HG03060 (cell line): Measurements from ENCODE around the gene THAP10.
"Not testable (repeated sequence)": the region's sequence is repeated elsewhere in the genome, so short reads cannot be mapped to it uniquely, and the experiment has no call there.

Experiments used
- ATAC-seq: cut with Tn5 transposase; IDR thresholded peaks from one replicate; pipeline ENCODE4 v1.9.1; 2021; ENCODE audit warnings: low read depth, moderate number of reproducible peaks; ENCODE audit not compliant: unreplicated experiment

Gene THAP10

DNA sequence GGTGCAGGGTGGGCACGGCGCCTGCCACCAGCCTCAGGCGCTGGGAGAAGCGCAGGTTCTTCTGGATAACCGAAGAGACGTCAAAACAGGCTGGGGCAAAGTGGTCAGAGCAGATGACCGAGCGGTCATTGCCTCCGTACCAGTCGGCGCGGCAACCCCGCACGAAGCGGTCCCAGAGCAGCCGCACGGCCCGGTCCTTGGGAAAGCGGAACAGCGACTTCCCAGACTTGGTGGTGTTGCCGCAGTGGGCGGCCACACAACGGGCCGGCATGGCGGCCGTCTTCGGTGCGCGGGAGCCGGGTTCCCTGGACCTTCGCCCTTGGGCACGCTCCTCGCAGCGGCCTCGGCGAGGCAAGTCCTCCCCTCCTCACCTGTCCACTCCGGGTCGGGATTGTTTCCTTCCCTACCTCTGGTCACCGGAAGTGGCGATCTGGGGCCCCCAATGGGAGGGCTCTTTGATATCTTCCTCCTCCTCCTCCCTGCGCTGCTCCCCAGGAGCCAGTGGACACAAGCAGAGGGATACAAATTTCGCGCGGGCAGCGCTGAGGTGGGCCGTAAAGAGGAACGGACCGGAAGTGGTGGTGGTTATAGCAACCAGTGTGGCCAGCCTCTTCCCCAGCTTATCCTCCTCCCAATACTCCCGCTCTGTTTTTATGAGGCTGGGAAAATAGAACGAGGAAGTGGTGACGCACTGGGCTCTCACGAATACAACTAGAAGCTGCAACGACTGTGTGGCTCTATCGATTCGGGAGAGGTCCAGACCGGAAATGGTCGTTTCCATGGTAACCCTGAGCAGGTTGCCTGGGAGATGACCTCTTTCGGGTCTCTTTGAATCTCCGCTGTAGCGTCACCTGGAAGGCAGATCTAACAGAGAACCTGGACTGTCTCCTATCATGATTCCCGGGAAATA, at the start of gene THAP10, which contains the start of gene LRRC49:
Gene THAP10 (minus strand): TSS at position 432 of the 910 bp plus-strand sequence. CDS start 161 bp downstream, at position 271.
Gene LRRC49 (plus strand): TSS at position 825 of the 910 bp plus-strand sequence. CDS start 69 bp downstream, at position 894.
- ATAC-seq, result peak; percentile 44

- ATAC-seq, result no peak
Observed at GRCh38 chr15:70936326-70936725, 44.1 kb upstream of the THAP10 start.

DNA sequence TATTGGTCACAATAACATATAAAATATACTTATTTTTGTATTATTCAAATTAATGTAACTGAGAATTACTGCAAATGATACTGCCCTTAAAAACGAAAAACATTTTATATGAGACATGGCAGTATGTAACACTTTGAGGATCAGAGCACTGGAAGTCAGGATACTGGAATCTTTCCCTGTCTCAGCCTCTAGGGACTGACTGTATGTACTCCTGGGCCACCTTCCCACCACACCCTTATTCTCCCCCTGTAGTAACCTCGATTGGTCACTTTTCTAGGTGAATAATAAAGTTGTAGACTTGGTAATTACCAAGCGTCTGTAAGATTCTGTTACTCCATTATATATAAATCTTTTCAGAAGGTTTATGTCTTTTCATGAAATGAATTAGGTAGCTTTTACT, 43.4 kb upstream of the THAP10 start:
- ATAC-seq, result no peak

DNA sequence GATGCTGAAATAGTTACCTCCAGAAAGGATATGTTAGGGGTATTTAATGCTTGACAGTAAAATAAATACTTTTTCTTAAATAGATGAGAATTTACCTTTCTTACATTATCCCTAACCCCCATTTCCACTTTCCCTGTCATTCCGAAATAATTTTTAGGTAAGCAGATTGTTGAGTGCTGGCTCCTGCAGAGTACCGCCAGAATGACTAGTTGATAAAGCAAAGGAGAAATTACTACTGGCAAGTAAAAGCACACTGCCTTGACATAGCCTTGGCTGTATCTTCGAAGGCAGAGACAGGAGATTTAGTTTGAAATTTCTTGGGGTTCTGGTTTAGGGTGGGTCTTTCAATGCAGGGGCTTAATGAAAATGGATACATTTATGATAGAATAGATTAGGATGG, 41.2 kb upstream of the THAP10 start:
- no peak for ATAC-seq

GRCh38 chr15:70932397-70932796, 40.2 kb upstream of the THAP10 start:
- ATAC-seq, result no peak

- ATAC-seq, result no peak
Observed at GRCh38 chr15:70931821-70932220, 39.6 kb upstream of the THAP10 start.

DNA sequence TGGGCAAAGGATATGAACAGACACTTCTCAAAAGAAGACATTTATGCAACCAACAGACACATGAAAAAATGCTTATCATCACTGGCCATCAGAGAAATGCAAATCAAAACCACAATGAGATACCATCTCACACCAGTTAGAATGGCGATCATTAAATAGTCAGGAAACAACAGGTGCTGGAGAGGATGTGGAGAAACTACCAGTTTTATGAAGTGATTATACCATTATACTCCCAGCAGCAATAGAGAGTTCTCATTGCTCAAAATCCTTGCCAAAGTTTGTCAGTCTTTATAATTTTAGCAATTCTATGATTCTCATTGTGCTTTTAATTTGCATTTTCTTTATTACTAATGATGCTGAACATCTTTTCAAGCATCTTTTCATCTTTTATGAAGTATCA, 34.7 kb upstream of the THAP10 start:
- ATAC-seq, result not testable (repeated sequence)

GRCh38 chr15:70923311-70924080, 31.3 kb upstream of the THAP10 start:
- ATAC-seq, result no peak

DNA sequence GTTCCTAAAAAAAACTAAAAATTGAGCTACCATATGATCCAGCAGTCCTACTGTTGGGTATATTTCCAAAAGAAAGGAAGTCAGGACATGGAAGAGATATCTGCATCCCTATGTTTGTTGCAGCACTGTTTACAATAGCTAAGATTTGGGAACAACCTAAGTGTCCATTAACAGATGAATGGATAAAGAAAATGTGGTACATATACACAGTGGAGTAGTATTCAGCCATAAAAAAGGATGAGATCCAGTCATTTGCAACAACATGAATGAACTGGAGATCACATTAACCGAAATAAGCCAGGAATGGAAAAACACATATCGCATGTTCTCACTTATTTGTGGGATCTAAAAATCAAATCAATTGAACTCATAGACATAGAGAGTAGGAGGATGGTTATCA, 29.9 kb upstream of the THAP10 start:
- no peak for ATAC-seq

DNA sequence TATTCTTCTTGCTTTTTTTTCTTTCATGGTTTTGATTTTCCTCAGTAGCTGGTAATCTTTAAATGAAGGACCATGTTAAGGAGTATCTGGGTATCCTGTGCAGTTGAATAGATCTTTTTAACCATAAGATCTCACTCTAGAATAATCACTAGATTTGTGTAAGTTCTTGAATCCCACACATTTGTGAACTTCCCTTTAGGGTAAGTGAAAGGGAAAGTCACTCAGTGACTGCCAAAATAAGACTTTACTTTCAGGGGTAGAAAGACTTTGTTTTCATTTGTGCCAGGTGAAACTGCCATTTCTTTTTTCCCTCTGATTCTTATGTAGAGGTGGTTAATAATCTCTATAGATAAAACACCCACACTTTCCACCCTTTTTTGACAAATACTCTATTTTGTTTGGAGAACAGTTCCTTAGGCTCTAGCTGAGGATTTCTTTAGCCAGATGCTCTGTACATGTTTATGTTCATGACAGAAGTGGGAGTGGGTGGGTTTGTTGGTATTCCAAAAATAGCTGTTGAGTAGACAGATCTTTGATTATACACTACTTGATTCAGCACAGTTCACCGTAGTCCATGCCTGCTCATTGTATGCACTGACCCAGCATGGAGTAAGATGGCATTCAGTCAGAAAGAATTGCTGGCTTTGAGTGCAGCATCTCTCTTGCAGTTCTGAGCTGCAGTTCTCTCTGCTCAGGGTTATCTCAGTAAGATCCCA, 28.9 kb upstream of the THAP10 start:
- no peak for ATAC-seq

DNA sequence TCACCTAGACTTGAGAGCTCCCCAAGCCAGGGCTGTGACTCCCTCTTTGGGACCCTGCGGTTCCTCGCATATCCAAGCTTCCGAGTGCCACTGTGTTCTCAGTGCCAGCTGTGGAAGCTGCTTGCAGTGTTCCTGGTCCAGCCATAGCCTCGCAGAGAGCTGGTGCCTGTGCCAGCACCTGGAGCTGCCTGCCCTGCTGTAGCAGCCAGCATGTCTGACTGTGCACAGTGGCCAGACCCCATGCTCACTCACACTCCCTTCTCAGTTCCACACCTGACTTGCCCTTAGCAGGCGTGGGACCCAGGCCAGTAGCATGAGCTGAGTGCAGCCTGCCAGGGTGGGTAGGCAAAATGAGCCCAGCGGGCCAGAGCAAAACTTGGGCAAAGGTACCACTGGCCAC, 25.7 kb upstream of the THAP10 start:
- ATAC-seq, result no peak

GRCh38 chr15:70916531-70916930, 24.3 kb upstream of the THAP10 start:
- no peak for ATAC-seq

DNA sequence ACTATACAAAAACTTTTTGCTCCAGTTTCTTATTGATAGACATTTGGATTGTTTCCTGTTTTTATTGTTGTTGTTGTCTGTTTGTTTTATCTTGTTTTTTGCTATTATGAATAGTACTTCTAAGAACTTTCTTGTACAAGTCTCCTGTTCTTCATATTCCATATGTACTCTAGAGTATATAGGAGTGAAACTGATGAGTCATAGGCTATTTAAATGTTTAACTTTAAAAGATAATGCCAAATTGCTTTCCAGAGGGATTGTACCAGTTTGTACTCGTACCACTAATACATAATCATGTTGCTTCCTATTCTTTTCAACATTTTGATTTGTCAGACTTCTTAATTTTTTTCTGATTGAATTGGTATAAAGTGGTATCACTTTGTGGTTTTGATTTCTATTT, 20.0 kb upstream of the THAP10 start:
- no peak for ATAC-seq

DNA sequence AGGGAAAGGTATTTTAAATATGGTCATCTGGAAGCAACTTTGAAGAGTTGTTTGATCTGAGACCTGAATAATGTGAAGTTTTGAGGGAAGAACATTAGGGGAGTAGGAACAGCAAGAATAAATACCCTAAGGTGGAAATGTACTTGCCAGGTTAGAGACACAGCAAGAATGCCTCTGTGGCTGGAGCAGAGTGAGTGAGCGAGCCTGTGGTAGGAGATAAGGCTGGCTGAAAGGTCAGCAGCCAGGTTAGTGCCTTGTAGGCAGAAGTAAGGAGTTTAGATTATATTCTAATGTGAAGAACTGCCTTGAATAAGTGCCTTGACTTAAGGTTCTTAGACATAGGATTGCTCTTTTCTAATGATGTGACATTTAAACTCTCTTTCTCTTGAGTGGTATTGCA, 18.7 kb upstream of the THAP10 start:
- ATAC-seq, result no peak

DNA sequence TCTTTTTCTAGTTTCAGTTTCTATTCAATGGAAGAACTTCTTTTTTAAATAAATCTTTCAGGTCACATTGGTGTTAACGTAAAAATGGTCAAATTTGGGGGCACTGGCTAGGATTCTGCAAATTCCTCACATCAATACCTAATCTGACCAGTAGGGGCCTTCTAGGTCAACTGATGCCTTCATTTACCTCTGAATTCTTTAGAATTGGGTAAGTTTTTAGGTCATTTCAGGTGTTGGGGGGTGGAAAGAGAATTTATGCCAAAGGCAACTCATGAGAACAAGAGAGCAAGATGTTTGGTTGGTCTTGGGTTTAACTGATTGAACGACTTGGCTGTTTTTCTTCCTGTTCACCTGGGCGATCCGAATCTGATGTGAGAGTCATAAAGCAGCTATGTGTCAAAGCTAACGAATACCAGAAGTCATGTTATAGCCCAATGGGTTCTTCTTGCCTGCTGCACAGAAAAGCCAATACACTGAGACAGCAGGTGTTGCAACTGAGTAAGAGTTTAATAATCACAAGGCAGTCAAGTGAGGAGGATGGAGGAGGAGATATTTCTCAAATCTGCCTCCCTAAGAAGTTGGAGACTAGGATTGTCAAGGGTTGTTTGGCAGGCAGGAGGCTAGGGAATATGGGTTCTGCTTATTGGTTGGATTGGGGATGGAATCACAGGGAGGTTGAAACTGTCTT, 15.7 kb upstream of the THAP10 start:
- ATAC-seq, result no peak

- ATAC-seq, result no peak
Observed at GRCh38 chr15:70906842-70907241, 14.6 kb upstream of the THAP10 start.

GRCh38 chr15:70902107-70902506, 9.9 kb upstream of the THAP10 start:
- ATAC-seq, result no peak

DNA sequence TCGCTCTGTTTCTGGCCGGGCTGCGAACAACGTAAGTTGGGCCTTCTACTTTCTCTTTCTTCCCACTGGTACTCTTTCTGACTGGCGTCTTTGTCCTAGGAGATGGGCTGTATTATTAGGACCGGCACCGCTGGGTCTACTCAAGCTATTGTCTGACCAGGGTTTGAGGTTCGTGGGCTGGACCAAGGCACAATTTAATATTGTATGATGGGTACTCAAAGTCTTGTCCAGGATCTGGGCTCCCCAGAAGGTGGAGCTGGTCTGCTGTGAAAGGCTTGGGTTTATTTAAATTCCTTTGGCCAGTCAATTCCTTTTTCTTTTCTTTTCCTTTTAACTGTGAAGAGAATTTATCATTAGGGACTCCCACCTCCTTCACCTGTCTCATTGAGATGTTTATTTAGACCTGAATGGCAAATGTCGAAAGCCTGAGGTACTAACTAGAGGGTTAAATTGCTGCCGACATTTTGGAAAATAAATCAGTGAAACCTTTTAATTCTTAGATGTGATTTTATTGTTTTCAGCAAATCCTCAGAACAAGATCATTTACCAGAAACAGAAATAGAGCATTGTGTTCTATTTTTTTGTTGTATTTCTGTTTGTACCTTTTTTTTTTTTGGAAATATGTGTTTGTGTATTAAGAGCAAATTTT, 803 bp upstream of the THAP10 start:
- ATAC-seq, result no peak

GRCh38 chr15:70882361-70882760, 9.9 kb downstream of the THAP10 start:
- ATAC-seq, result no peak

GRCh38 chr15:70880781-70881180, 11.5 kb downstream of the THAP10 start:
- no peak for ATAC-seq
